GM18909 (cell line): ENCODE data around the gene PLEKHM2.
"Not testable (repeated sequence)": the region's sequence is repeated elsewhere in the genome, so short reads cannot be mapped to it uniquely, and the experiment has no call there.

Experiments used
- ATAC-seq: cut with Tn5 transposase; IDR thresholded peaks from one replicate; pipeline ENCODE4 v1.9.1; 2021; ENCODE audit warnings: mild to moderate bottlenecking; ENCODE audit not compliant: unreplicated experiment, poor library complexity

PLEKHM2 gene

DNA sequence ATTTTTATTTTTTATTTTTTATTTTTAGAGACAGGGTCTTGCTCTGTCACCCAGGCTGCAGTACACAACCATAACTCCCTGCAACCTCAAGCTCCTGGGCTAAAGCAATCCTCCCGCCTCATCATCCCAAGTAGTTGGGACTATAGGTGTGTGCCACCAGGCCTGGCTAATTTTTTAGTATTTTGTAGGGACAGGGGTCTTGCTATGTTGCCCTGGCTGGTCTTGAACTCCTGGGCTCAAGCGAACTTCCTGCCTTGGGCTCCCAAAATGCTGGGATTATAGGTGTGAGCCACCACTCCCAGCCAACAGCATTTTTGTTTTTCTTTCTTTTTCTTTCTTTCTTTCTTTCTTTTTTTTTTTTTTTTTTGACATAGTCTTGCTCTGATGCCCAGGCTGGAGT, 14.1 kb downstream of the PLEKHM2 start:
- ATAC-seq: no peak

DNA sequence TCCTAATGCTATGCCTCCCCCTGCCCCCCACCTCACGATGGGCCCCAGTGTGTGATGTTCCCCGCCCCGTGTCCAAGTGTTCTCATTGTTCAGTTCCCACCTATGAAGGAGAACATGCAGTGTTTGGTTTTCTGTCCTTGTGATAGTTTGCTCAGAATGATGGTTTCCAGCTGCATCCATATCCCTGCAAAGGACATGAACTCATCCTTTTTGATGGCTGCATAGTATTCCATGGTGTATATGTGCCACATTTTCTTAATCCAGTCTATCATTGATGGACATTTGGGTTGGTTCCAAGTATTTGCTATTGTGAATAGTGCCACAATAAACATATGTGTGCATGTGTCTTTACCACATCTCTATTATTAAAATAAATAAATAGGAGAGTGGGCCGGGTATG, 15.2 kb downstream of the PLEKHM2 start:
- not testable (repeated sequence) for ATAC-seq

DNA sequence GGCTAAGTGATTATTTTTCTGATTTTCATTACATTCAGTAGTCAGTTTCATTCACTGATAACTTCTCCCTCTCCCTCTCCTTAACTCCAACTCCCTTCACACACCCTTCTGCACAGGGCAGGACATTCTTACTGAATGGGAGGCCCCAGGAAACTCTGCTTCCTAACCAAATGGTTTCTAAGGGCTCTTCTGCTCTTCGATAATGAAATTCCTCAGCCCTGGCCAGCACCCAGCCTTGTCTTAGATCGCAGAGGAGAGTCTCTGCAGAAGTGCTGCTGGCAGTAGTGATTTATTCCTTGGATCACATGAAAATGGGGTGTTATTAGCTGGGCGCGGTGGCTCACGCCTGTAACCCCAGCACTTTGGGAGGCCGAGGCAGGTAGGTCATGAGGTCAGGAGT, 16.4 kb downstream of the PLEKHM2 start:
- ATAC-seq: no peak

DNA sequence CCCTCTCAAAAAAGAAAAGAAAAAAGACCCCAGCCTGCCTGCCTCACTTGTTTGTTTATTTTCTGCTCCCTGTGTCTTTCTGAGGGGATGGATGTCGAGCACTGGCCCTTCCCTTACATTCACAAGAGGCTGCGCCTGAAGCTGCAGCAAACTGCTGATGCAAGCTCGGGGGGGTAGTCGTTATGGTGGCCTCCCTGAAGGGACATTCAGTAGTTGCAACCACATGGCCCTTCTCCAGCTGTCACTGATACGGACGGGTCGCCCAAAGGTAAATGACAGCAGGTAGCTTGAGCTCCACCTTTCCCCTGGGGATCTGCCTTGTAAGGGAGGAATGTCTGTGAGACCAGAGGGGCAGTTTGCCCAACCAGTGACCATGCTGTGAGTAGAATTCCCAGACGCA, 17.7 kb downstream of the PLEKHM2 start:
- ATAC-seq: no peak

DNA sequence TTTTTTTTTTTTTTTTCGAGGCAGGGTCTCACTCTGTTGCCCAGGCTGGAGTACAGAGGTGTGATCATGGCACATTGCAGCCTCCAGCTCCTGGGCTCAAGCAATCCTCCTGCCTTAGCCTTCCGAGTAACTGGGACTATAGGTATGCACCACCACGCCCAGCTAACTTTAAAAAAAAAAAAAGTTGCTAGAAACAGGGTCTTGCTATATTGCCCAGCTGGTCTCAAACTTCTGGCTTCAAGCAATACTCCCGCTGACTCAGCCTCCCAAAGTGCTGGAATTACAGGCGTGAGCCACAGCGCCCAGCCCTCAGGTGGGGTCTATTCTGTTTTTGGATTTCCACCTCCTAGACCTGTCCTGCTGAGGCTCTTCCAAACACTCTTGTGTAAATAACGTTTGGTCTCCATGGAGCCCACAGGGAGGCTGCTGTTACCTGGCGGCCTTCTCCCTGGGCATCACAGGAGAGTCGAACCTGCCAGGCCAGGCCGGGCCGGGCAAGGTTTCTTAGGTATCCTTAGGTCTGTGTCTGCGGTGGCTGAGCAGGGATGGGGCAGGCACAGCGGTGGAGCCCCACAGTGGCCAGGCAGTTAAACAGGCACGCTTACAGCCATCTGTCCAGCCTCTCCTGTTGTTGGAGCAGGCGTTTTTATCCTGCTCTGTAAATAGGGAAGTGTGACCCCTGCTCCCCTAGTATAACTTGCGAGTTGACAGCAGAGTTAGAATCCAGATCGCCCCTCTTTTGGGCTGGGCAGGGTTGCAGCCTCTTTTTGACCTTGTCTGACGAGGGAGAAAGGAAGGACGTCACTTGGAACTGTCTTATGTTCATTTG, 18.8 kb downstream of the PLEKHM2 start:
- no peak for ATAC-seq

DNA sequence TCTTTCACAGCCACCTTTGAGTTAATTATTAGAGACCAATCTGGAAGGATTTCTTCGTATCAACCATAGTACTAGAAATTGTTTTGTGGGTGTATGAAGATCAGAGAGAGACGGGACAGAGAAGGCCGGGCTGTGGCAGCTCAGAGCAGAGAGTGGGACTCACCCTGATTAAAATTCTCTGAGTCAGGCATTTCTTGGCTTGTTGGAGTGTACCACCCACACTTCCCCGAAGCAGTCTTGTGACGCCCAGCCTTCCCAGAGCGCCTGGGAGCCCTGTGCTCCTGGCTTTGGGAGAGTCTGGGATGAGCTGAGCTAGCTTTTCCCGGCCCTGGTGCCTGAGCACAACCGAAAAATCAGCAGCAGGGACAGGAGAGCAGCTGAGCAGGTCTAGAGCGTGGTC, 19.4 kb downstream of the PLEKHM2 start:
- no peak for ATAC-seq

DNA sequence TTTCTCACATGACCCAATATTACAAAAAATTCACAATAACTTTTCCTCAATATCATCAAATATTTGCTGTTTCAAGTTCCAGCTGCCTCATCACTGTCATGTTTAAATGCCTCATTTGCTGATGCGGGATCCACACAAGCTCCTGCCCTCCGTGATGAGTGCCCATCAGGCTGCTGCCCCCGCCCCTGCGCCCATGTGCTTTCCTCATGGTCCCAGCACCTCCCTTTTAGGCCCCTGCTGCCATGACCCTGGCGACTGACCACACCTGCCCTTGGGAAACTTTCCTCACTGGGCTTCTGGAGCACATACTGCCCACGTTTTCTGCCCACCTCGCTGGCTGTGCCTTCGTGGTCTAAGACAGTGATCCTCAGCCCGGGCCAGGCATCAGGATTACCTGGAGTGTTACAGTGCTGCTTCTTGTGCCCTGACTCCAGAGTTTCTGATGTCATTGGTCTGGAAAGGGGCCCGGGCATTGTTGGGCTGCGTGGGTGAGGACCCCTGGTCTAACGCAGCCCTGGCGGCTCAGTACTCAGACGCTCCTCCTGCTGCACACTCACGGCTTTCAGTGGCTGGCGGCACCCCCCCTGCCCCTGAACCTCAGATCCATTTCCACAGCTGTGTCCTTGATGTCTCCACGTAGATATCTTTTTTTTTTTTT, 20.5 kb downstream of the PLEKHM2 start:
- no peak for ATAC-seq

DNA sequence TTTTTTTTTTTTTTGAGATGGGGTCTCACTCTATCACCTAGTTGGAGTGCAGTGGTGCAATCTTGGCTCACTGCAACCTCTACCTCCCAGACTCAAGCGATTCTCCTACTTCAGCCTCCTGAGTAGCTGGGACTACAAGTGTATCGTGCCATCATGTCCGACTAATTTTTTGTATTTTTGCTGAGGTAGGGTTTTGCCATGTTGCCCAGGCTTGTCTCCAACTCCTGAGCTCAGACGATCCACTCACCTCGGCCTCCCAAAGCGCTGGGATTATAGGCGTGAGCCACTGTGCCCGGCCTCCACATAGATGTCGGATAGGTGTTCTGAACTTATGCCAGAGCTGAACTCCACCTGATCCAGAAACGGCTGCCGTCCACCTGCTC, 21.1 kb downstream of the PLEKHM2 start:
- ATAC-seq: no peak

DNA sequence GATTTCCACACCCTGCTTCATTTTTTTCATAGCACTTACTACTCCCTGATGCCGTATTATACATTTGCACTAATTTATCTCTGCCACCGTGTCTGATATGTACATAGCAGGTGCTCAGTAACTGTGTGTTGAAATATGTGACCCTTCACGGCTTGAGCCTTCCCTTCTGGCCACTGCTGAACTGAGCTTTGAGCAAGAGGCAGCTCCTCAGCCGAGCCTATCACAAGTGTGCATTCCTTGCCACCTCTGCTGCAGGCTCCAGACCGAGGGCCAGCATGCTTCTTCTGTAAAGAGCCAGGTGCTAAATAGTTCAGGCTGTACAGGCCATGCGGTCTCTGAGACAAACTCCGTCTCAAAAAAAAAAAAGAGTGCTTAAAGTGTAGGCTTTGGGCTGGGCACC, 22.6 kb downstream of the PLEKHM2 start:
- no peak for ATAC-seq

DNA sequence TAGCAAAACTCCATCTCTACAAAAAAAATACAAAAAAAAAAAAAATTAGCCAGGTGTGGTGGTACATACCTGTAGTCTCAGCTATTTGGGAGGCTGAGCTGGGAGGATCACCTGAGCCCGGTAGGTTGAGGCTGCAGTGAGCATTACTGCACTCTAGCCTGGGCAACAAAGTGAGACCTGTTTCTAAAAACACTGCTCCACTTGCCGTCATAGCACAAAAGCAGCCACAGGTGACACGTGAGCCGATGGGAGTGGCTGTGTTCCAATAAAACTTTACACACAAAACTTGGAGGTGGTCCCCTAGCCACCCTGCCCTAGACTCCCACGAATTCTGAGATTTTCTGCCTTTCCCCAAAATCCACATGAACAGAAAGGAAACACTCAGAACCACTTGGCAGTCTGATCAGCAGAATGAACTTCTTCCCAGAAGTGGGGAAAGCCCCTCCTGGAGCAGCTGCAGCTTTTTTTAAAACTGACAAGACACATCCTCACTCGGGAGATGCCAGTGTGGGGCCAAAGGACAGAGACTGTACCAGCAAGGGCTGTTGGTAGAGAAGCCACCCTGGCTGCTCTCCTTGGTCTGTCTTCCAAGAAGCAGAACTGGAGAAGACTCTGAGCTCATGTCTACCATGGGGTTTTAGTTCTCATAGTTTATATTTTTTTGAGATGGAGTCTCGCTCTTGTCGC, 23.3 kb downstream of the PLEKHM2 start:
- ATAC-seq: no peak

DNA sequence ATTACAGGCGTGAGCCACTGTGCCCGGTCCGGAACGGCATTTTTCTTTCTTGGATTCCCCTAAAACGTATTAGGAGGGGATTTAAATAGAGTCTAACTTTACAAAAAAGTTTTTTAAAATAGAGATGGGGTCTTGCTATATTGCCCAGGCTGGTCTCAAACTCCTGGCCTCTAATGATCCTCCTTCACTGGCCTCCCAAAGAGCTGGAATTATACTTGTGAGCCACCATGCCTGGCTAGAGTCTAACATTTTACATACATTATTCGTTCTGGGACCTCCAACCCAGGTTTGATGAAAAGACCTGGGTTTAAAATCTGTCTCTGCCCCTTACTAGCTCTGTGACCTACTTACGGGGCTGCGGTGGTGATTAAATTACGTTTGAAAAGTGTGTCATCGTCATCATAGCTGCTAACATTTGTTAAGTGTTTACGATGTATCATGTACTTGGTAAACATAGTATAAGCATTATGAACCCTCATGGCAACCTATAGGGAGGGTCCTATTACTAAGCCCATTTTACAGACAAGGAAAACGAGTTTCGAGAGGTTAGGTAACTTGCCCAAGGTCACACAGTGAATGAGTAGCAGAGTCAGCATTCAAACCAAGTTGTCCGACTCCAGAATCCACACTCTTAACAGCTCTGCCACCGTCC, 24.5 kb downstream of the PLEKHM2 start:
- no peak for ATAC-seq

DNA sequence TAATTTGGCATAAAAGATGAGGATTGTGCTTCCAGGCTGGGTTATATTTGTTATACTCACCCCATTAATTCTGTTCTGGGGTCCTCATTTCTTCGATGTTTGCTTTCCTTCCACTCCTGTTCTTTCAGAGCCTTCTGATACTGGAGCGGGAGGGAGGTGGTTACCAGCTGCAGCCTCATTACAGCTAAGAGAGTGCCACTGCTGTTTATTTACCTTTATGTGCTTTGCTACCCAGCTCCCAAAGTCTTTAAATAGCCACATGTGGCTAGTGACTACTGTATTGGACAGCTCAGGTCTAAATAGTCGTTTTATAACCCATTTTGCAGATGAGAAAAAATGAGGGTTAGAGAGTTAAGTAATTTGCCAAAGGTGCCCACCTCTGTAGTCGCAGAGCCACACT, 25.1 kb downstream of the PLEKHM2 start:
- no peak for ATAC-seq

DNA sequence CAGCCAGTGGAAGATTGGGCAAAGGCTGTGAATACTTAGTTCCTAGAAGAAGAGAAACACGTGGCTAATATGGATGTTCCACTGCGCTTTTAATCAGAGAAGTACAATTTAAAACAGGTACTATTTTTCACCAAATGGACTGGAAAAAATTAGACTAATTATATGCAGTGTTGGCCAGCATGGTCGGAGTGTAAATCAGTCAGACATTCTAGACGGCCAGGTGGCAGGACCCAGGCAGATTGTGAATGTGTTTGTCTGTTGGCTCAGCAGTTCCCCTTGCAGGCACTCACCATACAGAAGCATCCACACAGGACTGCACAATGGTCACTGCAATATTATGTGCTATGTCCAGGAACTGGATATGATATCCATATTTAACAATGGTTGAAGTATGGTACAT, 28.0 kb downstream of the PLEKHM2 start:
- ATAC-seq: no peak

DNA sequence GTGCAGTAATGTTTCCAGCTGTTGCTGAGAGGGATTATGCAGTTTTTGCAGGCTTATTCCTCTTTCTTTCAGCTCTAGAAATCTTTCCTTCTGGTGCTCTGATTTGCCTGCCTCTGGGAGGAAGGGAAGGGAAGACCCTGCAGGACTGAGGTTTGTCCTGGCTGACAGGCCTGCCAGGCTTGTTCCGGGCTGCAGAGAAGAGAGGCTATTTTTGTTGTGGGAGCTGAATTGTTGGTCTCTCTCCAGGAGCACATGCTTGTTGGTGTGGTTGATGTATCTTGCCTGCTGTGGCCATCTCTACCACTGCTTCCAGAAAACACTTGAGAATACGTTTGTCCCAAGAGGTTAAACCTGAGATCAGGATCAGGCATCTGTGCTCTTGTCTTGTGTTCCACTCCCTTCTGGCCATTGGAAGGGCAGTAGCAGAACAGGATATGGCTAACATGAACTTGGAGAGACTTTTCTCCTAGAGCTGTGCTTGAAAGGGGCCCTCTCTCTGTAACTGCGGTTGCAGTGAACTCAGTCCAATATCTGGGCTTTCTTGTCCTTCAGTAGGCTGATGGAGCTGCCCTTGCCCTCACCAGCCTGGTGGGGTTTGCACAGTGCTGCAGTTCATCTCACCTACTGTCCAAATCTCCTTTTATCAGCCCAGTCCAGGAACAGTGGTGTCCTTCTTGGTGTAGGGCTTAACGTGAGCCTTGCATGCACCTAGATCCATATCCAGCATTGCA, 30.5 kb downstream of the PLEKHM2 start:
- ATAC-seq: no peak

DNA sequence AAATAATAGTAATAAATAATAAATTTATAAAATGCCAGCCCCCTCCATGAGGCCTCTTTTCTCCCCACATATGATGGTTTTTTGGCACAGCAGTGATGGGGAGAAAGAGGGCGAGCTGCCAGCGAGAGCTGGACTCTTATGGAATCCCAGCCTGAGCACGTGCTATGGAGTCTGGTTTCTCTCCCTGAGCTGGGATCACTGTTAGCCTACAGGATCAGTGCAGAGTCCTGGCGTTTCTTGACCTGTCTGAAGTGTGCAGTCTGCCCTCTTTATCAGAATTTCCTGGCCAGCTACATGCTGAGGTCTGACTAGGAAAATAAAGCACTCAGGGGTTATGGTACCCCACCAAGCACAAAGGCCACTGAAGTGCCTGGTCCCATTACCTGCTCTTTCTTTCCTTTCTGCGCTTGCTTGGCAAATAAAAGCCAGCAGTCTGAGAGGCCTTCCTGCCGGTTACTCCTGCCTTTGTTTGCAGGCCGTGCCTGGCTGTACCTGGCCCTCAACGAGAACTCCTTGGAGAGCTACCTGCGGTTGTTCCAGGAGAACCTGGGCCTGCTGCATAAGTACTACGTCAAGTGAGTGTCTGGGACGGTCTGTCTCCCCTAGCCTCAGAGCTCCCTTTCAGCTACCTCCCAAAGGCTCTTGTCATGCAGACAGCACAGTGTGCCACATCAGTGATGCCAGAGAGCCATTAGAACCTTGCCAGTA, 33.5 kb downstream of the PLEKHM2 start:
- ATAC-seq: no peak

DNA sequence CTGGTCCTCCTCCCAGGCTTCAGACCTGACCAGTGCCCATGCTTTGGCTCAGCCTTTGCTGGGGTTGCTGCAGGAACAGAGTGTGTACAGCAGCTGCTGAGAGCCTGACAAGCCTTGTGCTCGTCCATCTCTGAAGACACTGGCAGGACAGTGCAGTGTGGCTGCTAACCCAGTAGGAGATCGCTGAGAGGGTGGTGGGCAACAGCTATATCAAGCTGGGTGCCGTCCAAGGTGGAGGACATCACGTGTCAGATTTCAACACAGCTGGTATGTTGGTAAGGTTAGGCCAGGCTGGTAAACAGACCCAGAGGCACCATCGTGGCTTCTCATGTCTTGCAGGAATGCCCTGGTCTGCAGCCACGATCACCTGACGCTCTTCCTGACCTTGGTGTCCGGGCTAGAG, 34.1 kb downstream of the PLEKHM2 start:
- no peak for ATAC-seq

DNA sequence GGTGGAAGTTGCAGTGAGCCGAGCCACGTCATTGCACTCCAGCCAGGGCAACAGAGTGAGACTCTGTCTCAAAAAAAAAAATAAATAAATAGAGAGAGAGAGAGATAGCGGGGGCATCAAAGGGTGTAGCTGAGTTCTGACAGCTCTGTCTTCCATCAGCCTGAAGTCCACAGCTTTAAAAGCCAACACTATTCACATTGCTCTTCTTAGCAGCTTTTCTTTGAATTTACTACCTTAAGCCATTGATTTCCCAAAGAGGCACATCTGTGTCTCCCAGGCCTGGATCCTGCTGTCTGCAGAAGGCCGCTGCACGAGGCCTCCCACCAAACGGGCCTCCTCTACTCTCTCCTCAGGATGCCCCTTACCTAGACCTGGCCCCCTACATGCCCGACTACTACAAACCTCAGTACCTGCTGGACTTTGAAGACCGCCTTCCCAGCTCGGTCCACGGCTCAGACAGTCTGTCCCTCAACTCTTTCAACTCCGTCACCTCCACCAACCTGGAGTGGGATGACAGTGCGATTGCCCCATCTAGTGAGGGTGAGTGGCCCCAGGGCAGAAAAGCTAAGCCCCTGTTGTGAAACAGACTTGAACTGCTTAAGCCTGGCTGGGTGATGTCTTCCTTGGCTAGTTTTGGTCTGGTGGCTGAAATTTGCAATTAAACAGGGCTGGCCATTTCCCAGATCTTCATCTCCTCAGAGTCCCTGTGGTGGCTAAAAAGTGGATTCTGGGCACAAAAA, 35.4 kb downstream of the PLEKHM2 start:
- ATAC-seq: no peak

DNA sequence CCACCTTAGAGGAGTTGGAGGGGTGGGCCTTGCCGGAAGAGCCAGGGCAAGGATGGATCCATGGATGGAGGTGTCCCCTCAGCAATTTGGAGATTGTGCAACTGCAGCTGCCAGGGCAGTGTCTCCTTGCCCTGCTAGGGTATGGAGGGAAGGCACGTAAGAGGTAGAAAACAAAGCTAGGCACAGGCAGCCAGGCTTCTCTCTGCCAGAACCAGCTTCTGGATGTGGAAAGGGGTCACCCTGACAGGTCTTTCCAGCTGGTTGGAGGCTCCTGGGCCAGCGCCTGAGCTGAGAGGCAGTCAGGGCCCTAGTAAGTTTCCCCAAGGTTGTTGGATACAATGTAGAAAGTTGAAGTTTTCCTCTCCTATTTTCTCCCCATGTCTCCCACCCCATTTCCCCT, 36.7 kb downstream of the PLEKHM2 start:
- no peak for ATAC-seq

DNA sequence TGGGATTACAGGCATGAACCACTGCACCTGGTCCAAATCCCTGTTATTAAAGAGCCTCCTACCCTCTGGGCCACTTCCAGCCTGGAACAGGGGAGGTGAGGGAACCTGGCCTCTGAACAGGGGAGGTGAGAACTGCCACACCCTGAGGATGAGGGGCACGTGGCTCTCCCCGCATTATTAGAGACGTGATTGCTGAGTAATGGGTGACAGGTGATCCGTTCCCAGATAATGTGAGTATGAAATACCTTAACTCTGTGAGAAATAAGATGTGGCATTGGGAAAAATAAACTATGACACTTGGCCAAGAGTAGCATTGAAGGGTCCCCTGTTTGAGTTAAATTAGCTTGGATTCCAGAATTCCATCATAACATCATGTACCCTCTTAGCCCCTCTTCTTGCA, 38.3 kb downstream of the PLEKHM2 start:
- no peak for ATAC-seq
